HL-60 (cell line): ENCODE results near the gene PRDM15.

Source experiments
- DNase-seq, 2 experiments: peaks; one replicate each; pipeline ENCODE4 v3.0.0-alpha.2; 2010 to 2020; ENCODE audit warnings: low read depth in 1 of 2, low spot score in 1 of 2
- H3K27ac ChIP-seq: fragments of 250-450 bp; sonication (Bioruptor Pico); replicated peaks from 2 replicates; pipeline ENCODE4 v1.5.1; 2020; ENCODE audit warnings: mild to moderate bottlenecking, moderate library complexity
- H3K27me3 ChIP-seq: fragments of 250-450 bp; sonication (Bioruptor Pico); 2 replicates; pipeline ENCODE4 v1.5.1; 2021; ENCODE audit warnings: mild to moderate bottlenecking, moderate library complexity; ENCODE audit not compliant: insufficient read depth, poor library complexity, severe bottlenecking
- H3K4me3 ChIP-seq: replicated peaks from 2 replicates; pipeline ENCODE4 v1.5.1; 2011; ENCODE audit warnings: mild to moderate bottlenecking, control low read depth, low read length; ENCODE audit not compliant: insufficient read depth
- CTCF ChIP-seq: IDR thresholded peaks from one replicate; pipeline ENCODE4 v1.5.1; 2011; ENCODE audit warnings: low read length, control low read depth, inconsistent platforms; ENCODE audit not compliant: insufficient read depth
- GABPA ChIP-seq: IDR thresholded peaks from 2 replicates; pipeline ENCODE4 v1.6.1; 2012; ENCODE audit warnings: low read depth
- POLR2AphosphoS5 ChIP-seq: IDR thresholded peaks from 2 replicates; pipeline ENCODE4 v1.6.1; 2012; ENCODE audit warnings: low read depth
- REST ChIP-seq: IDR thresholded peaks from 2 replicates; pipeline ENCODE4 v1.6.1; 2012; ENCODE audit warnings: low read depth; ENCODE audit not compliant: insufficient replicate concordance
- SPI1 ChIP-seq: IDR thresholded peaks from 2 replicates; pipeline ENCODE4 v1.6.1; 2012; ENCODE audit warnings: low read depth, mild to moderate bottlenecking, borderline replicate concordance

PRDM15 gene

GRCh38 chr21:41771625-41771945, 107.6 kb downstream of the PRDM15 start:
- Histone ChIP-seq H3K27ac (no peak overlapping the region), H3K4me3 (no peak overlapping the region), H3K27me3 (peaks cover 32% of the 10 kb centered on the region)
- TF ChIP-seq GABPA (no peak), POLR2AphosphoS5 (no peak), REST (no peak), SPI1 (no peak), CTCF (no peak)
- DNase-seq: no peak

GRCh38 chr21:41770901-41771624, 108.1 kb downstream of the PRDM15 start:
- H3K4me3 ChIP-seq: no peak overlapping the region
- H3K27ac ChIP-seq: no peak overlapping the region
- no peak for TF ChIP-seq CTCF
- no peak for DNase-seq
- peaks cover 32% of the 10 kb centered on the region for H3K27me3 ChIP-seq

- Histone ChIP-seq H3K4me3 (no peak overlapping the region), H3K27me3 (peaks cover 37% of the 10 kb centered on the region), H3K27ac (no peak overlapping the region)
- no peak for DNase-seq
- TF ChIP-seq REST (no peak), GABPA (no peak), POLR2AphosphoS5 (no peak), SPI1 (no peak), CTCF (no peak)
Measured at GRCh38 chr21:41769933-41770332, 109.2 kb downstream of the PRDM15 start.

GRCh38 chr21:41769521-41769920, 109.6 kb downstream of the PRDM15 start:
- no peak for DNase-seq
- no peak for TF ChIP-seq GABPA
- TF ChIP-seq SPI1: no peak
- no peak for TF ChIP-seq REST
- no peak for TF ChIP-seq CTCF
- no peak for TF ChIP-seq POLR2AphosphoS5
- Histone ChIP-seq H3K4me3 (no peak overlapping the region), H3K27me3 (peaks cover 37% of the 10 kb centered on the region), H3K27ac (no peak overlapping the region)
